GM12892 (cell line): Measurements from ENCODE around the gene STOX2.

Experiments used
- POLR2A ChIP-seq: IDR thresholded peaks from 2 replicates; pipeline ENCODE4 v1.6.1; 2011; ENCODE audit warnings: low read depth, low read length, control low read depth
- POLR2AphosphoS5 ChIP-seq: IDR thresholded peaks from 2 replicates; pipeline ENCODE4 v1.6.1; 2011; ENCODE audit warnings: low read depth, low read length, control low read depth

DNA sequence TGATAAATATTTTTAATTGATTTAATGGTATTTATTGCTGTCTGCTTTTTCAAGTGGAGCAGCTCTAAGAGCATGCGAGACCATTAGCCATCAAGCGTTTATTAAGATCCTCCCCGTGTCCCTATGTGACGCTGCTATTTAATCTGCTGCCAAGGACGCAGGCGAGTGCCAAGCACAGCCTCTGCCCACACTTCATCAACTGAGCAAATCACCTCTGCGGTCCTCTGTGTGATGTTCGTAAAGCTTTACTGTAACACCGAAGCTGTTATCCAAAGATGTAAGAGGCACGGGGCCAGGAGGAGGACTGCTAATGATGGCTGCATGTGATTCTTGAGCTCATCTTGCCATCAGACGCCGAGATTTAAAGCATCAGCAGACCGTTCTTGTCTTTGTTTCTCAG, 79.5 kb downstream of the STOX2 start:
- no peak for TF ChIP-seq POLR2A
- no peak for TF ChIP-seq POLR2AphosphoS5
